CD4-positive, alpha-beta T cell (primary cell): ENCODE results near the gene SEC16A. TPM values are rescaled to one million over a fixed set of nuclear protein-coding genes. Genes with fewer than 3 reads are reported as not detected.

Source experiments
- ATAC-seq: fragments of 200-7000 bp; cut with Tn5 transposase; one replicate; pipeline ENCODE4 v1.10.0; 2022; ENCODE audit warnings: mild to moderate bottlenecking; ENCODE audit not compliant: poor library complexity
- CTCF ChIA-PET: fragments of 350-600 bp; sonication (Branson Sonifier 250); formaldehyde crosslinking; loops from one replicate; lab custom pipeline; 2021; ENCODE audit warnings: antibody characterized with exemption, inconsistent platforms; lab: Charles Lee
- POLR2A ChIA-PET: fragments of 350-600 bp; sonication (Branson Sonifier 250); formaldehyde crosslinking; loops from one replicate; lab custom pipeline; 2021; ENCODE audit warnings: antibody characterized with exemption, inconsistent platforms; lab: Charles Lee
- DNase-seq, 14 experiments: peaks; one replicate each; pipeline ENCODE4 v3.0.0-alpha.2; 2013 to 2020; ENCODE audit warnings: mixed read lengths in 2 of 14
- H3K27ac ChIP-seq, 2 donors: one replicate each; pipeline versions ENCODE4 v1.5.1 to v1.7.0; 2013; ENCODE audit warnings: low read length in 2 of 2, low read depth in 1 of 2, mild to moderate bottlenecking in 1 of 2
- H3K27me3 ChIP-seq, 2 experiments: 1 replicate in 1 of 2; 2 replicates in 1 of 2; pipeline versions ENCODE4 v1.6.1 to v1.7.0; 2013; ENCODE audit warnings: low read length in 2 of 2, control low read depth in 1 of 2, mild to moderate bottlenecking in 1 of 2, moderate library complexity in 1 of 2; ENCODE audit not compliant: insufficient read depth in 2 of 2, control insufficient read depth in 1 of 2
- H3K36me3 ChIP-seq: one replicate; pipeline ENCODE4 v1.6.1; 2013; ENCODE audit warnings: low read length, control low read depth; ENCODE audit not compliant: insufficient read depth
- H3K4me1 ChIP-seq: one replicate; pipeline ENCODE4 v1.6.1; 2013; ENCODE audit warnings: low read length, control low read depth; ENCODE audit not compliant: insufficient read depth
- H3K4me3 ChIP-seq: one replicate; pipeline ENCODE4 v1.5.1; 2013; ENCODE audit warnings: mild to moderate bottlenecking, low read length, moderate library complexity
- H3K9me3 ChIP-seq, 2 experiments: 1 replicate in 1 of 2; 2 replicates in 1 of 2; pipeline versions ENCODE4 v1.6.1 to v1.7.0; 2013; ENCODE audit warnings: low read length in 2 of 2, mild to moderate bottlenecking in 2 of 2, control low read depth in 1 of 2, moderate library complexity in 1 of 2; ENCODE audit not compliant: control insufficient read depth in 1 of 2, insufficient read depth in 1 of 2
- H3K27ac Mint-ChIP-seq: one replicate; pipeline ENCODE4 v1.8.0; 2020; ENCODE audit warnings: mixed read lengths
- H3K27me3 Mint-ChIP-seq: one replicate; pipeline ENCODE4 v1.8.0; 2021; ENCODE audit warnings: mixed read lengths
- H3K36me3 Mint-ChIP-seq: one replicate; pipeline ENCODE4 v1.8.0; 2021; ENCODE audit warnings: low read depth, mixed read lengths
- H3K4me1 Mint-ChIP-seq: one replicate; pipeline ENCODE4 v1.8.0; 2021; ENCODE audit warnings: low read depth, mixed read lengths
- H3K4me3 Mint-ChIP-seq: one replicate; pipeline ENCODE4 v1.8.0; 2020; ENCODE audit warnings: mild to moderate bottlenecking, mixed read lengths
- H3K9me3 Mint-ChIP-seq: one replicate; pipeline ENCODE4 v1.8.0; 2020; ENCODE audit warnings: mixed read lengths
- CTCF ChIP-seq: fragments of 200-600 bp; IDR thresholded peaks from one replicate; pipeline ENCODE4 v1.8.0; 2022; ENCODE audit warnings: antibody characterized with exemption, mild to moderate bottlenecking
- intact Hi-C, 2 experiments: fragments of 100-400 bp; cut with DNase I in 1 of 2; cut with micrococcal nuclease in 1 of 2; formaldehyde crosslinking; loops; one replicate each; pipeline versions ENCODE4 v1.15.1 to v1.9.0; 2023 to 2025; cut with DNase I, micrococcal nuclease
- total RNA-seq, 174 experiments: library from RNA in 2 of 174; stranded (reverse) in 2 of 174; gene quantifications; one replicate each; pipeline ENCODE4 v1.2.3 and lab custom pipeline; 2021 to 2026

SEC16A gene
- total RNA-seq, 2 experiments from 2014 or later = 73.0 to 75.0 TPM

- Mint-ChIP-seq H3K27me3 (no peaks in the 10 kb centered on the region), H3K4me3 (no peak overlapping the region), H3K9me3 (no peaks in the 10 kb centered on the region), H3K36me3 (peaks cover 26% of the 10 kb centered on the region), H3K4me1 (no peaks in the 10 kb centered on the region), H3K27ac (no peak overlapping the region)
- H3K4me1 ChIP-seq = no peaks in the 10 kb centered on the region
- ChIA-PET CTCF (no interaction called here), POLR2A (no interaction called here)
- no peak overlapping the region for H3K27ac ChIP-seq
- no peak overlapping the region for H3K4me3 ChIP-seq
- no peaks in the 10 kb centered on the region for H3K9me3 ChIP-seq
- intact Hi-C loops = no loop called here
- DNase-seq (no peak), ATAC-seq (no peak)
- H3K27me3 ChIP-seq = no peaks in the 10 kb centered on the region
- no peak for TF ChIP-seq CTCF
- peaks cover 94% of the 10 kb centered on the region for H3K36me3 ChIP-seq
Measured at GRCh38 chr9:136509549-136509948, 26.7 kb upstream of the SEC16A start.

GRCh38 chr9:136508729-136509500, 26.1 kb upstream of the SEC16A start:
- Mint-ChIP-seq H3K9me3 (no peaks in the 10 kb centered on the region), H3K27ac (no peak overlapping the region), H3K27me3 (no peaks in the 10 kb centered on the region), H3K4me1 (no peaks in the 10 kb centered on the region), H3K4me3 (no peak overlapping the region), H3K36me3 (peaks cover 26% of the 10 kb centered on the region)
- Histone ChIP-seq H3K4me3 (no peak overlapping the region), H3K36me3 (peaks cover 94% of the 10 kb centered on the region), H3K4me1 (no peaks in the 10 kb centered on the region), H3K9me3 (no peaks in the 10 kb centered on the region), H3K27me3 (no peaks in the 10 kb centered on the region), H3K27ac (no peak overlapping the region)
- ChIA-PET CTCF (no interaction called here), POLR2A (no interaction called here)
- intact Hi-C loops = no loop called here
- no peak for TF ChIP-seq CTCF
- ATAC-seq (no peak), DNase-seq (no peak)

- Mint-ChIP-seq H3K27me3 (no peaks in the 10 kb centered on the region), H3K9me3 (no peaks in the 10 kb centered on the region), H3K27ac (no peak overlapping the region), H3K4me1 (no peaks in the 10 kb centered on the region), H3K4me3 (no peak overlapping the region), H3K36me3 (peaks cover 21% of the 10 kb centered on the region)
- POLR2A ChIA-PET = no interaction called here
- DNase-seq = no peak
- Histone ChIP-seq H3K9me3 (no peaks in the 10 kb centered on the region), H3K36me3 (peaks cover 96% of the 10 kb centered on the region), H3K4me3 (no peak overlapping the region), H3K27ac (no peak overlapping the region), H3K27me3 (no peaks in the 10 kb centered on the region), H3K4me1 (no peaks in the 10 kb centered on the region)
- CTCF ChIA-PET = no interaction called here
- no peak for ATAC-seq
- TF ChIP-seq CTCF = no peak
- intact Hi-C loops = no loop called here
Measured at GRCh38 chr9:136507992-136508375, 25.1 kb upstream of the SEC16A start.
